Measurements from ENCODE around the gene SIPA1. TPM values are rescaled to one million over a fixed set of nuclear protein-coding genes. Genes with fewer than 3 reads are reported as not detected.

SIPA1 gene
- total and polyA plus RNA-seq, 9 of the 15 experiments (the other 6 are each of a cell fraction or from before 2014, with no cell fraction given), result 0.25 to 85.8 (median 16.8) TPM

GRCh38 chr11:65651589-65652510, 13.9 kb downstream of the SIPA1 start (continued):
- TF ChIP-seq, protein P1, sequence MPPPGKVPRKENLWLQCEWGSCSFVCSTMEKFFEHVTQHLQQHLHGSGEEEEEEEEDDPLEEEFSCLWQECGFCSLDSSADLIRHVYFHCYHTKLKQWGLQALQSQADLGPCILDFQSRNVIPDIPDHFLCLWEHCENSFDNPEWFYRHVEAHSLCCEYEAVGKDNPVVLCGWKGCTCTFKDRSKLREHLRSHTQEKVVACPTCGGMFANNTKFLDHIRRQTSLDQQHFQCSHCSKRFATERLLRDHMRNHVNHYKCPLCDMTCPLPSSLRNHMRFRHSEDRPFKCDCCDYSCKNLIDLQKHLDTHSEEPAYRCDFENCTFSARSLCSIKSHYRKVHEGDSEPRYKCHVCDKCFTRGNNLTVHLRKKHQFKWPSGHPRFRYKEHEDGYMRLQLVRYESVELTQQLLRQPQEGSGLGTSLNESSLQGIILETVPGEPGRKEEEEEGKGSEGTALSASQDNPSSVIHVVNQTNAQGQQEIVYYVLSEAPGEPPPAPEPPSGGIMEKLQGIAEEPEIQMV (tag; conservative IDR thresholded peaks at IDR 0.05; ENCODE audit: low read depth), result no peak
- no peak for TF ChIP-seq NR2C1 (IDR thresholded peaks at IDR 0.05)
- TF ChIP-seq NR2C1 (tag; IDR thresholded peaks at IDR 0.05), result no peak
- no peak for TF ChIP-seq ZNF253 (CRISPR knock-in tag; conservative IDR thresholded peaks at IDR 0.05)
- TF ChIP-seq CBX2 (IDR thresholded peaks at IDR 0.05; ENCODE audit: insufficient read depth, low read length, poor library complexity, severe bottlenecking), result no peak
- TF ChIP-seq SOX6 (IDR thresholded peaks at IDR 0.05), result no peak
- no peak for TF ChIP-seq SP2 (IDR thresholded peaks at IDR 0.05; ENCODE audit: extremely low read depth, low read depth, low read length, poor library complexity, severe bottlenecking)
- no peak for TF ChIP-seq FOXJ2 (tag; IDR thresholded peaks at IDR 0.05)
- TF ChIP-seq ZNF277 (CRISPR knock-in tag; IDR thresholded peaks at IDR 0.05; ENCODE audit: borderline replicate concordance), result no peak
- TF ChIP-seq FOS (IDR thresholded peaks at IDR 0.05; ENCODE audit: extremely low read depth, insufficient read length), result no peak
- no peak for TF ChIP-seq IRF1 (CRISPR knock-in tag; IDR thresholded peaks at IDR 0.05; ENCODE audit: borderline replicate concordance)
- no peak for TF ChIP-seq NR1H2 (CRISPR knock-in tag; IDR thresholded peaks at IDR 0.05)
- no peak for TF ChIP-seq TCF7L2 (IDR thresholded peaks at IDR 0.05; ENCODE audit: low read depth, low read length)
- no peak for TF ChIP-seq EP300 (IDR thresholded peaks at IDR 0.05; ENCODE audit: low read length)
- TF ChIP-seq GATA2 (CRISPR knock-in tag; IDR thresholded peaks at IDR 0.05), result no peak
- TF ChIP-seq ZFP30 (CRISPR knock-in tag; IDR thresholded peaks at IDR 0.05; ENCODE audit: borderline replicate concordance), result no peak
- peak; percentile 48; the same call in 1 of the 2 replicates for TF ChIP-seq NKRF (IDR thresholded peaks at IDR 0.05; ENCODE audit: borderline replicate concordance)
- no peak for TF ChIP-seq ZNF274 (IDR thresholded peaks at IDR 0.05; ENCODE audit: borderline replicate concordance, low read depth, low read length)
- TF ChIP-seq ZNF586 (CRISPR knock-in tag; conservative IDR thresholded peaks at IDR 0.05), result no peak
- TF ChIP-seq ZFP1 (CRISPR knock-in tag; IDR thresholded peaks at IDR 0.05), result no peak
